Effector memory CD4-positive, alpha-beta T cell (primary cell): ENCODE measurements around the gene EFNB1.

Experiments
- DNase-seq, 3 donors: peaks; one replicate each; pipeline ENCODE4 v3.0.0-alpha.2; 2020
- H3K27ac ChIP-seq: 2 replicates; pipeline ENCODE4 v1.7.0; 2013; ENCODE audit warnings: mild to moderate bottlenecking, low read length, moderate library complexity; ENCODE audit not compliant: insufficient read depth, poor library complexity, severe bottlenecking
- H3K27me3 ChIP-seq: replicated peaks from 2 replicates; pipeline ENCODE4 v1.7.0; 2013; ENCODE audit warnings: mild to moderate bottlenecking, low read length; ENCODE audit not compliant: insufficient read depth, control insufficient read depth, poor library complexity, severe bottlenecking
- H3K36me3 ChIP-seq: 2 replicates; pipeline ENCODE4 v1.7.0; 2013; ENCODE audit warnings: mild to moderate bottlenecking, low read length, moderate library complexity; ENCODE audit not compliant: control insufficient read depth, insufficient read depth
- H3K4me1 ChIP-seq: 2 replicates; pipeline ENCODE4 v1.7.0; 2013; ENCODE audit warnings: low read length, mild to moderate bottlenecking; ENCODE audit not compliant: control insufficient read depth, insufficient read depth, poor library complexity, severe bottlenecking
- H3K4me3 ChIP-seq: 2 replicates; pipeline ENCODE4 v1.7.0; 2013; ENCODE audit warnings: low read length, low read depth, mild to moderate bottlenecking; ENCODE audit not compliant: insufficient read depth, poor library complexity, severe bottlenecking
- H3K9me3 ChIP-seq: 2 replicates; pipeline ENCODE4 v1.7.0; 2013; ENCODE audit warnings: mild to moderate bottlenecking, low read length, moderate library complexity; ENCODE audit not compliant: control insufficient read depth

The EFNB1 gene

DNA sequence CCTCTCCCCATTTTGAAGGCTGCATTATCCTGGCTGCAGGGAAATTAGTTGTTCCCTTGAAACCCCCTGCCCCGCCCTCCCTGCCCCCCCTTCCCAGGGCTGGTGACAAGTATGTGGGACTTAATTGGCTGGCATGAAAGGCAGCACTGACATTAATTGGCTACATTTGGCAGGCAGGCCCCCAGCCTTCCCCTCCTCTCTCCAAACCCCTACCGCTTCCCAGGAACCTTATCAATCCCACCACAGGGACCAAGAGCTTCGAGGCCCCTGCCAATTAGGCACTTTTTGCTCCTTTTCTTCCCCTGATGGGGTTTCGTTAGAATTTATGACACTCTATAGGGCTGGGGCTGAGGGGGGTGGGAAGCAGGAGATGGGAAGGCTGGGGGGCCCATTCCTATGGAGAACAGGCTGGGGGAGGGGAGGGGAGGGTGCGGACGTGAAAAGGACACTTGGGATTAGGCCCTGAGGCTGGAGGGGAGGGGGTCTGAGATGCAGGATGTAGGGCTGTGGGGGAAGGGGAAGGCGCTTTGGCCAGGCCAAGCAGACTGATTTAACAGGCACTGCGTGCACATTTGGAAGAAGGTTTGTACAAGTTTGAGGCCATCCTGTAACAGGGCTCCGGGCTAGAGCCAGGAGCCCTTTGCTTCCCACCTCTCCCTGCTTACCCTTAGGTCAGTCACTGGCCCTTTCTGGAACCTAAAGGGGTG lies 52.2 kb downstream of the EFNB1 start:
- no peaks in the 10 kb centered on the region for H3K9me3 ChIP-seq
- H3K27ac ChIP-seq, result no peak overlapping the region
- H3K36me3 ChIP-seq, result no peaks in the 10 kb centered on the region
- H3K4me1 ChIP-seq, result no peaks in the 10 kb centered on the region
- H3K27me3 ChIP-seq, result no peaks in the 10 kb centered on the region
- H3K4me3 ChIP-seq, result no peak overlapping the region
- no peak for DNase-seq

DNA sequence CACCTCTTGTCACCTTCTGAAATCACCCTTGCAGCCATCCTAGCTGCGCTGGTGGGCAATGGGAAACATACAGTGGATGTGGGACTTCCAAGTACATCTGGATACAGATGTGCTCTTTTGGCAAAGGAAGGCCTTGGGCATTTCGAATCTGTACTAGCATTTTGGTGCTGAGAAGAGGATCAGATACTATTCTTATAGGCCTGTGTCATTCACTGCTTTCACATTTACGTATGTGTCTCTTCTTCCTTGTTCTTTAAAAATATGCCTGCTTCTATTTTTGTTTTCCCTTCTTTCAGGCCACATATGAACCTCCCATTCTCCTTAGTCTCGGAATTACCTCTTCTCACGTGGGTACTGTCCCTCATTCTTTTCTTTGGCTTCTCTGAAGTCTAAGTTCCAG lies 53.1 kb downstream of the EFNB1 start:
- H3K27ac ChIP-seq, result no peak overlapping the region
- no peaks in the 10 kb centered on the region for H3K36me3 ChIP-seq
- H3K4me1 ChIP-seq, result no peaks in the 10 kb centered on the region
- no peaks in the 10 kb centered on the region for H3K27me3 ChIP-seq
- no peak for DNase-seq
- H3K9me3 ChIP-seq, result no peaks in the 10 kb centered on the region
- H3K4me3 ChIP-seq, result no peak overlapping the region

DNA sequence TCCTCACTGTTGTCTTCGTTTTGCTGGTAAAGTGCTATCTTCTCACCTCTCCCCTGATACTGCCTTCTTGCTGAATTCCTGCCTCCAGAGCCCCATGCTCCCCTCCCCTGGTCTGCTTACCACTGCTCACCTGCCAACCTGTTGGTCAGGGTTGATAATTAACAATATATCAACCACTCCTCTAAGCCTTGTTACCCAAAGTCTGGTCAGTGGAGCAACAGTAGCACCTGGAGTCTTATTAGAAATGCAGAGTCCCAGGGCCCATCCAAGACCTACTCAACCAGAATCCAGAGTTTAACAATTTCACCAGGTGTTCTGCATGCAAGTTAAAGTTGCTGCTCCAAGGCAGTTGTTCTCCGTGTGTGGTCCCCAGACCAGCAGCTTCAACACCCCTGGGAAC lies 55.0 kb downstream of the EFNB1 start:
- Histone ChIP-seq H3K36me3 (no peaks in the 10 kb centered on the region), H3K4me1 (no peaks in the 10 kb centered on the region)

DNA sequence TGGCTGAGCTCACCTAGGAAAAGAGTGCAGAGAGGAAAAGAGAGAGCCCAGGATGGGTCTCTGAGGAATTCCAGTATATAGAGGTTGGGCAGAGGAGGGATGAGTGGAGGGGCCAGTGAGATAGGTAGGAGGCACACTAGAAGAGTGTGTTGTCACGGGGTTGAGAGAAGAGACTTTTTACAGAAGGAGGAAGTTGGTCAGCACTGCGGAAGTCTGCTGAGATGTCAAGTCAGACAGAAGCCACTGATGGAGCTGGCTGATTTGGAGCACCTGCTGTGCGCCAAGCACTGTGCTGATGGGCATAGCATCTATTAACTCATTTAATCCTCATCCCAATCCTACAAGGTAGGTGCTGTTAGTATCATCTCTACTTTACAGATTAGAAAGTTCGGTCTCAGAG lies 60.4 kb downstream of the EFNB1 start:
- Histone ChIP-seq H3K27me3 (no peaks in the 10 kb centered on the region), H3K36me3 (no peaks in the 10 kb centered on the region), H3K9me3 (no peaks in the 10 kb centered on the region), H3K27ac (no peak overlapping the region), H3K4me3 (no peak overlapping the region), H3K4me1 (no peaks in the 10 kb centered on the region)
- no peak for DNase-seq

More for the DNA sequence above, 55.0 kb downstream of the EFNB1 start:
- Histone ChIP-seq H3K27me3 (no peaks in the 10 kb centered on the region), H3K27ac (no peak overlapping the region), H3K9me3 (no peaks in the 10 kb centered on the region), H3K4me3 (no peak overlapping the region)
- no peak for DNase-seq
